Calu3 (cell line): ENCODE measurements around the gene SKAP2. TPM values are rescaled to one million over a fixed set of nuclear protein-coding genes. Genes with fewer than 3 reads are reported as not detected.
A peak's percentile ranks its signal among the peaks of the same experiment; 100 is the strongest.

Experiments used
- BruUV-seq: library from RNA; stranded (reverse); fragments of 400-500 nt; replicated peaks from 2 replicates; lab custom pipeline; 2021; lab: Mats Ljungman, UMichigan
- CTCF ChIA-PET: fragments of 300-600 bp; sonication (Branson Sonifier 250); formaldehyde crosslinking; loops from one replicate; lab custom pipeline; 2022; ENCODE audit warnings: antibody characterized with exemption; lab: Charles Lee
- DNase-seq: peaks from one replicate; pipeline ENCODE4 v3.0.0; 2022
- H3K27ac Mint-ChIP-seq: one replicate; pipeline ENCODE4 v1.8.0; 2022; ENCODE audit warnings: mixed read lengths; ENCODE audit not compliant: unreplicated experiment
- H3K27me3 Mint-ChIP-seq: one replicate; pipeline ENCODE4 v1.8.0; 2022; ENCODE audit warnings: mixed read lengths; ENCODE audit not compliant: unreplicated experiment
- H3K36me3 Mint-ChIP-seq: one replicate; pipeline ENCODE4 v1.8.0; 2022; ENCODE audit warnings: mild to moderate bottlenecking, moderate library complexity, mixed read lengths; ENCODE audit not compliant: insufficient read depth, unreplicated experiment
- H3K4me1 Mint-ChIP-seq: one replicate; pipeline ENCODE4 v1.8.0; 2022; ENCODE audit warnings: mild to moderate bottlenecking, low read depth, mixed read lengths; ENCODE audit not compliant: unreplicated experiment
- H3K4me3 Mint-ChIP-seq: one replicate; pipeline ENCODE4 v1.8.0; 2022; ENCODE audit warnings: mild to moderate bottlenecking, low read depth, moderate library complexity, mixed read lengths; ENCODE audit not compliant: unreplicated experiment
- H3K9me3 Mint-ChIP-seq: one replicate; pipeline ENCODE4 v1.8.0; 2022; ENCODE audit warnings: low read depth, mixed read lengths; ENCODE audit not compliant: unreplicated experiment
- CTCF ChIP-seq: fragments of 200-600 bp; IDR thresholded peaks from one replicate; pipeline ENCODE4 v1.8.0; 2022; ENCODE audit warnings: antibody characterized with exemption; ENCODE audit not compliant: unreplicated experiment
- intact Hi-C: fragments of 100-400 bp; cut with micrococcal nuclease; formaldehyde crosslinking; loops from one replicate; pipeline ENCODE4 v1.10.0; 2022; ENCODE audit not compliant: unreplicated experiment
- total RNA-seq: library from RNA; stranded (reverse); gene quantifications from 2 replicates; pipeline ENCODE4 v1.2.3, GENCODE V29; 2022

The SKAP2 gene
- total RNA-seq, 1 experiment from 2014 or later = 83.1 TPM

- DNase-seq = no peak
- H3K9me3 Mint-ChIP-seq = no peaks in the 10 kb centered on the region
- peaks cover 21% of the 10 kb centered on the region for H3K4me1 Mint-ChIP-seq
- H3K4me3 Mint-ChIP-seq = peak overlapping the region; percentile 94
- no peaks in the 10 kb centered on the region for H3K27me3 Mint-ChIP-seq
- BruUV-seq = TSS peak; percentile 100
- CTCF ChIA-PET = interaction anchor here (0.7 to 2.5 kb wide), 5 partner anchors 8 to 296 kb away, joined by 3 to 7 read pairs (median 3); no protein-coding TSS in a partner anchor
- H3K36me3 Mint-ChIP-seq = peaks cover 25% of the 10 kb centered on the region
- intact Hi-C loops = no loop called here
- H3K27ac Mint-ChIP-seq = peak overlapping the region; percentile 95
- TF ChIP-seq CTCF = no peak
Observed at GRCh38 chr7:26865094-26865388, 651 bp upstream of the SKAP2 start.

- peaks cover 21% of the 10 kb centered on the region for H3K4me1 Mint-ChIP-seq
- peak overlapping the region; percentile 95 for H3K27ac Mint-ChIP-seq
- H3K36me3 Mint-ChIP-seq = peaks cover 25% of the 10 kb centered on the region
- BruUV-seq = TSS peak; percentile 39
- no peak for DNase-seq
- peak overlapping the region; percentile 94 for H3K4me3 Mint-ChIP-seq
- H3K27me3 Mint-ChIP-seq = no peaks in the 10 kb centered on the region
- no peak for TF ChIP-seq CTCF
- intact Hi-C loops = loop anchor here (5.0 kb wide), 2 partner anchors 104 to 169 kb away; no protein-coding TSS in a partner anchor
- CTCF ChIA-PET = interaction anchor here (0.6 to 1.6 kb wide), 10 partner anchors 9 to 297 kb away, joined by 3 to 4 read pairs (median 3); partner anchors contain the start of gene HOXA6
- H3K9me3 Mint-ChIP-seq = no peaks in the 10 kb centered on the region
Observed at GRCh38 chr7:26863518-26864308, 677 bp downstream of the SKAP2 start.

- Mint-ChIP-seq H3K9me3 (no peaks in the 10 kb centered on the region), H3K4me1 (peaks cover 24% of the 10 kb centered on the region), H3K27me3 (no peaks in the 10 kb centered on the region), H3K27ac (no peak overlapping the region), H3K36me3 (peaks cover 25% of the 10 kb centered on the region), H3K4me3 (peak overlapping the region; percentile 94)
- CTCF ChIA-PET = interaction anchor here (1.0 kb wide), 1 partner anchor 10 kb away, joined by 4 read pairs; no protein-coding TSS in a partner anchor
- DNase-seq = no peak
- TF ChIP-seq CTCF = no peak
- BruUV-seq = no TSS peak
- intact Hi-C loops = loop anchor here (5.0 kb wide), 2 partner anchors 104 to 169 kb away; no protein-coding TSS in a partner anchor
Observed at GRCh38 chr7:26862834-26863233, 1.6 kb downstream of the SKAP2 start.

- DNase-seq = no peak
- no peaks in the 10 kb centered on the region for H3K9me3 Mint-ChIP-seq
- peaks cover 24% of the 10 kb centered on the region for H3K4me1 Mint-ChIP-seq
- H3K27me3 Mint-ChIP-seq = no peaks in the 10 kb centered on the region
- H3K4me3 Mint-ChIP-seq = no peak overlapping the region
- BruUV-seq = no TSS peak
- CTCF ChIA-PET = interaction anchor here (0.5 to 1.8 kb wide), 7 partner anchors 13 to 776 kb away, joined by 3 to 14 read pairs (median 6); no protein-coding TSS in a partner anchor
- intact Hi-C loops = loop anchor here (5.0 kb wide), 2 partner anchors 106 to 171 kb away; no protein-coding TSS in a partner anchor
- H3K36me3 Mint-ChIP-seq = peaks cover 25% of the 10 kb centered on the region
- TF ChIP-seq CTCF = no peak
- no peak overlapping the region for H3K27ac Mint-ChIP-seq
Observed at GRCh38 chr7:26861050-26861449, 3.3 kb downstream of the SKAP2 start.
